ENCODE measurements around the gene MESP1. TPM values are rescaled to one million over a fixed set of nuclear protein-coding genes. Genes with fewer than 3 reads are reported as not detected.
A peak's percentile ranks its signal among the peaks of the same experiment; 100 is the strongest.

Gene MESP1
- total RNA-seq, 1 experiment from 2014 or later, result 6.4 TPM

DNA sequence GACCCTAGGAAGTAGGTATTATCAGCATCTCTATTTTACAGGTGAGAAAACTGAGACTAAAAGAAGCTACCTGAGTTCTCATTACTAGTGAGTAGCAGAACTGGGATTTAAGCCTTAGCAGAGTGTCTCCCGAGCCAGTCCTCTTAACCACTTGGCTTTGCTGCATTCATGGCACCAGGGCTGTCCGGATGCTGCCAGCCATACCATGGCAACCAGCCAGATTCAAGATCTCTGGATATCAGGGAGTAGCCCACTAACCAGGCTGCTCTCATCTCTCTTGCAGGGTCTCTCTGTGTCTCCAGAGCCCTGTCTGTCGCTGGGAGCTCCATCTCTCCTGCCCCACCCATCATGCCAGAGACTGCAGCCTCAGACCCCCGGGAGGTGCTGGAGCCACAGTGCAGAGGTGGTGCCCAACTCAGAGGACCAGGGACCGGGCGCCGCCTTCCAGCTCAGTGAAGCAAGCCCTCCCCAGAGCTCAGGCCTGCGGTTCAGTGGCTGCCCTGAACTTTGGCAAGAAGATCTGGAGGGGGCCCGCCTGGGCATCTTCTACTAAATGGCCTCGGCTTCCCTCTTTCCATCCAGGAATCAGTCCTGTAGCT is 26.8 kb upstream of the MESP1 start:
- POLR2A ChIA-PET, result no interaction called here
- CTCF ChIA-PET, result no interaction called here
- H3K4me3 ChIP-seq (ENCODE audit: low read depth in 2 of 2, low read length in 2 of 2), result no peak overlapping the region
- no peaks in the 10 kb centered on the region for H3K9me3 ChIP-seq (ENCODE audit: control insufficient read depth, insufficient read depth, low read depth, low read length)
- H3K36me3 ChIP-seq (ENCODE audit: control insufficient read depth, insufficient read depth, low read length), result no peaks in the 10 kb centered on the region
- H3K27me3 ChIP-seq (ENCODE audit: control insufficient read depth, insufficient read depth, low read length), result no peaks in the 10 kb centered on the region
- intact Hi-C loops (cut with micrococcal nuclease; ENCODE audit: unreplicated experiment) (no loop called here), in situ Hi-C loops (cut with HindIII; ENCODE audit: low pct_unique_long_range_greater_than_20kb, low sequenced_read_pairs) (no loop called here)
- TF ChIP-seq, protein P1, sequence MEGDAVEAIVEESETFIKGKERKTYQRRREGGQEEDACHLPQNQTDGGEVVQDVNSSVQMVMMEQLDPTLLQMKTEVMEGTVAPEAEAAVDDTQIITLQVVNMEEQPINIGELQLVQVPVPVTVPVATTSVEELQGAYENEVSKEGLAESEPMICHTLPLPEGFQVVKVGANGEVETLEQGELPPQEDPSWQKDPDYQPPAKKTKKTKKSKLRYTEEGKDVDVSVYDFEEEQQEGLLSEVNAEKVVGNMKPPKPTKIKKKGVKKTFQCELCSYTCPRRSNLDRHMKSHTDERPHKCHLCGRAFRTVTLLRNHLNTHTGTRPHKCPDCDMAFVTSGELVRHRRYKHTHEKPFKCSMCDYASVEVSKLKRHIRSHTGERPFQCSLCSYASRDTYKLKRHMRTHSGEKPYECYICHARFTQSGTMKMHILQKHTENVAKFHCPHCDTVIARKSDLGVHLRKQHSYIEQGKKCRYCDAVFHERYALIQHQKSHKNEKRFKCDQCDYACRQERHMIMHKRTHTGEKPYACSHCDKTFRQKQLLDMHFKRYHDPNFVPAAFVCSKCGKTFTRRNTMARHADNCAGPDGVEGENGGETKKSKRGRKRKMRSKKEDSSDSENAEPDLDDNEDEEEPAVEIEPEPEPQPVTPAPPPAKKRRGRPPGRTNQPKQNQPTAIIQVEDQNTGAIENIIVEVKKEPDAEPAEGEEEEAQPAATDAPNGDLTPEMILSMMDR (IDR thresholded peaks at IDR 0.05), result no peak
- TF ChIP-seq, protein P2, sequence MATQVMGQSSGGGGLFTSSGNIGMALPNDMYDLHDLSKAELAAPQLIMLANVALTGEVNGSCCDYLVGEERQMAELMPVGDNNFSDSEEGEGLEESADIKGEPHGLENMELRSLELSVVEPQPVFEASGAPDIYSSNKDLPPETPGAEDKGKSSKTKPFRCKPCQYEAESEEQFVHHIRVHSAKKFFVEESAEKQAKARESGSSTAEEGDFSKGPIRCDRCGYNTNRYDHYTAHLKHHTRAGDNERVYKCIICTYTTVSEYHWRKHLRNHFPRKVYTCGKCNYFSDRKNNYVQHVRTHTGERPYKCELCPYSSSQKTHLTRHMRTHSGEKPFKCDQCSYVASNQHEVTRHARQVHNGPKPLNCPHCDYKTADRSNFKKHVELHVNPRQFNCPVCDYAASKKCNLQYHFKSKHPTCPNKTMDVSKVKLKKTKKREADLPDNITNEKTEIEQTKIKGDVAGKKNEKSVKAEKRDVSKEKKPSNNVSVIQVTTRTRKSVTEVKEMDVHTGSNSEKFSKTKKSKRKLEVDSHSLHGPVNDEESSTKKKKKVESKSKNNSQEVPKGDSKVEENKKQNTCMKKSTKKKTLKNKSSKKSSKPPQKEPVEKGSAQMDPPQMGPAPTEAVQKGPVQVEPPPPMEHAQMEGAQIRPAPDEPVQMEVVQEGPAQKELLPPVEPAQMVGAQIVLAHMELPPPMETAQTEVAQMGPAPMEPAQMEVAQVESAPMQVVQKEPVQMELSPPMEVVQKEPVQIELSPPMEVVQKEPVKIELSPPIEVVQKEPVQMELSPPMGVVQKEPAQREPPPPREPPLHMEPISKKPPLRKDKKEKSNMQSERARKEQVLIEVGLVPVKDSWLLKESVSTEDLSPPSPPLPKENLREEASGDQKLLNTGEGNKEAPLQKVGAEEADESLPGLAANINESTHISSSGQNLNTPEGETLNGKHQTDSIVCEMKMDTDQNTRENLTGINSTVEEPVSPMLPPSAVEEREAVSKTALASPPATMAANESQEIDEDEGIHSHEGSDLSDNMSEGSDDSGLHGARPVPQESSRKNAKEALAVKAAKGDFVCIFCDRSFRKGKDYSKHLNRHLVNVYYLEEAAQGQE (IDR thresholded peaks at IDR 0.05; ENCODE audit: insufficient read depth in 1 of 2, low read depth in 2 of 2, low read length in 1 of 2), result no peak
- TF ChIP-seq TCF7L2 (IDR thresholded peaks at IDR 0.05; ENCODE audit: low read depth, low read length) (no peak), SIN3A (IDR thresholded peaks at IDR 0.05; ENCODE audit: borderline replicate concordance, insufficient read depth, low read depth, low read length) (no peak), POLR2AphosphoS5 (IDR thresholded peaks at IDR 0.05; ENCODE audit: low read depth, low read length) (no peak)
- DNase-seq (ENCODE audit: low read depth, low spot score) (no peak), ATAC-seq (no peak)
- BruUV-seq (replicated peaks), result no TSS peak
- no peak overlapping the region; the same call in 1 of the 2 replicates for H3K27ac ChIP-seq (ENCODE audit: low read length)
- H3K4me1 ChIP-seq (ENCODE audit: control insufficient read depth, insufficient read depth, low read length), result peaks cover 8% of the 10 kb centered on the region

DNA sequence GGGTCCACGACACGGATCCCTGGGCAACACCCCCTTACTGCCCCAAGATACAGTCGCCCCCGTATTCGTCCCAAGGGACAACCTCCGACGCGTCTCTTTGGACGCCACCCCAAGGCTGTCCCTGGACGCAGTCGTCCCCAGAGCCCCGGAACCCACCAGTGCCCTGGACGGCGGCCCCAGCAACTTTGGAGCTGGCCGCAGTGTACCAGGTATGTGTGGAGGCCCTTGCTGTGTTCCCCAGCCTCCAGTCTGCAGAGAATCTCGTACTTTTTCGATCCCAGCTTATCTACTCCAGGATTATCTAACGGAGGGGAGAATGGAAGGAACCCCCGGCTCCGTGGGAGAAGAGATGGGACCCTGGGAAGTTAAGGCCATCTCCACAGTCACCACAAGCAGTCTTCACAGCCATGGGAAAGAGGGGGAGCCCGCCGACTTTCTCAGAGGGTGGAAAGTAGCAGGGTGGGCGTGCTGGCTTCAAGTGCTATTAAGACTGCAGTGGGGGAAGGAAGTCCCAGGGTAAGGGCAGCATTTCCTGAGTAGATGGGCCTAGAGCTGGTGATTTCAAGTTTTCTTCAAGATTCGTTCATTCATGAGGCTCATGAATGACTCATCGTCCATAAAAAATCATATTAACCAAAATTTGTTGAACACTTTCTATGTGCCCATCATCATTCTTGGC is 26.2 kb upstream of the MESP1 start:
- POLR2A ChIA-PET, result no interaction called here
- ATAC-seq (no peak), DNase-seq (ENCODE audit: low read depth, low spot score) (no peak)
- TF ChIP-seq SIN3A (IDR thresholded peaks at IDR 0.05; ENCODE audit: borderline replicate concordance, insufficient read depth, low read depth, low read length) (no peak), POLR2AphosphoS5 (IDR thresholded peaks at IDR 0.05; ENCODE audit: low read depth, low read length) (no peak), TCF7L2 (IDR thresholded peaks at IDR 0.05; ENCODE audit: low read depth, low read length) (no peak)
- TF ChIP-seq, protein P1 (IDR thresholded peaks at IDR 0.05), result no peak
- TF ChIP-seq, protein P2 (IDR thresholded peaks at IDR 0.05; ENCODE audit: insufficient read depth in 1 of 2, low read depth in 2 of 2, low read length in 1 of 2), result no peak
- intact Hi-C loops (cut with micrococcal nuclease; ENCODE audit: unreplicated experiment) (no loop called here), in situ Hi-C loops (cut with HindIII; ENCODE audit: low pct_unique_long_range_greater_than_20kb, low sequenced_read_pairs) (no loop called here)
- H3K4me3 ChIP-seq (ENCODE audit: low read depth in 2 of 2, low read length in 2 of 2), result no peak overlapping the region
- CTCF ChIA-PET, result interaction anchor here (1.3 kb wide), 1 partner anchor 16 kb away, joined by 4 read pairs; no protein-coding TSS in a partner anchor
- H3K27ac ChIP-seq (ENCODE audit: low read length), result peak overlapping the region; percentile 13; the same call in 1 of the 2 replicates
- no peaks in the 10 kb centered on the region for H3K36me3 ChIP-seq (ENCODE audit: control insufficient read depth, insufficient read depth, low read length)
- H3K27me3 ChIP-seq (ENCODE audit: control insufficient read depth, insufficient read depth, low read length), result no peaks in the 10 kb centered on the region
- BruUV-seq (replicated peaks), result no TSS peak
- peaks cover 4% of the 10 kb centered on the region for H3K4me1 ChIP-seq (ENCODE audit: control insufficient read depth, insufficient read depth, low read length)
- H3K9me3 ChIP-seq (ENCODE audit: control insufficient read depth, insufficient read depth, low read depth, low read length), result no peaks in the 10 kb centered on the region
